ENCODE results near the gene IL32. TPM values are rescaled to one million over a fixed set of nuclear protein-coding genes. Genes with fewer than 3 reads are reported as not detected.
A peak's percentile ranks its signal among the peaks of the same experiment; 100 is the strongest.

IL32 gene
- total and polyA plus RNA-seq, 2 experiments from 2014 or later, result 2.3 to 6.1 TPM

DNA sequence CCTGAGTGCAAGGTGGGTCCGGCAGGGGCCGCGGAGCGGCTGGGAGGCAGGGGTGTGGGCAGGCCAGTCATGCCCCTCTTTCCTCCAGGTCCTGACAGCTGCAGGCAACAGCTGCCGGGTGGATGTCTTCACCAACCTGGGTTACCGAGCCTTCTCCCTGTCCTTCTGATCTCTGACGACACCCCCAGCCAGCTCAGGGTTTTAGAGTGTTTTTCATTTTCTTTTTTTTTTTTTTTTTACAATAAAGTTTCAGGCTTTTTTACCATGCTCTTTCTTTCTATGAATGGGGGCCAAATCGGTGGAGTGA lies 38.0 kb upstream of the IL32 start:
- Histone ChIP-seq H3K36me3 (ENCODE audit: insufficient read depth) (no peaks in the 10 kb centered on the region), H2AFZ (no peak overlapping the region), H3K4me1 (ENCODE audit: insufficient read depth) (peaks cover 34% of the 10 kb centered on the region), H3K9me2 (ENCODE audit: insufficient read depth) (no peaks in the 10 kb centered on the region), H3K4me3 (peak overlapping the region; percentile 51), H3K27me3 (ENCODE audit: insufficient read depth) (peaks cover 16% of the 10 kb centered on the region), H3K79me2 (replicated peaks; ENCODE audit: insufficient read depth) (peaks cover 6% of the 10 kb centered on the region; the same call in 1 of the 2 replicates), H3K4me2 (peak overlapping the region; percentile 77), H3F3A (replicated peaks; ENCODE audit: low read depth) (peaks cover 54% of the 10 kb centered on the region), H3K27ac (ENCODE audit: low read depth) (0 out of 2 replicates have a peak overlapping the region, but pooled peaks have one; percentile 84), H4K20me1 (replicated peaks; ENCODE audit: insufficient read depth) (peaks cover 27% of the 10 kb centered on the region)
- H3K4me1 Mint-ChIP-seq, result peaks cover 33% of the 10 kb centered on the region
- TF ChIP-seq, protein P1, sequence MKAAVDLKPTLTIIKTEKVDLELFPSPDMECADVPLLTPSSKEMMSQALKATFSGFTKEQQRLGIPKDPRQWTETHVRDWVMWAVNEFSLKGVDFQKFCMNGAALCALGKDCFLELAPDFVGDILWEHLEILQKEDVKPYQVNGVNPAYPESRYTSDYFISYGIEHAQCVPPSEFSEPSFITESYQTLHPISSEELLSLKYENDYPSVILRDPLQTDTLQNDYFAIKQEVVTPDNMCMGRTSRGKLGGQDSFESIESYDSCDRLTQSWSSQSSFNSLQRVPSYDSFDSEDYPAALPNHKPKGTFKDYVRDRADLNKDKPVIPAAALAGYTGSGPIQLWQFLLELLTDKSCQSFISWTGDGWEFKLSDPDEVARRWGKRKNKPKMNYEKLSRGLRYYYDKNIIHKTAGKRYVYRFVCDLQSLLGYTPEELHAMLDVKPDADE (IDR thresholded peaks at IDR 0.05), result no peak
- TF ChIP-seq NANOG (IDR thresholded peaks at IDR 0.05; ENCODE audit: borderline replicate concordance), result no peak
- TF ChIP-seq STAT1 (IDR thresholded peaks at IDR 0.05; ENCODE audit: unreplicated experiment), result no peak
- TF ChIP-seq JUNB (IDR thresholded peaks at IDR 0.05; ENCODE audit: unreplicated experiment), result no peak
- TF ChIP-seq EZH2phosphoT487 (IDR thresholded peaks at IDR 0.05; ENCODE audit: unreplicated experiment), result no peak
- TF ChIP-seq ZNF114 (CRISPR knock-in tag; IDR thresholded peaks at IDR 0.05), result no peak
- TF ChIP-seq ZNF331 (CRISPR knock-in tag; IDR thresholded peaks at IDR 0.05; ENCODE audit: low read depth), result no peak
- TF ChIP-seq EZH2 (IDR thresholded peaks at IDR 0.05; ENCODE audit: low read depth, unreplicated experiment), result no peak
- no peak for TF ChIP-seq CREB1 (CRISPR knock-in tag; IDR thresholded peaks at IDR 0.05; ENCODE audit: low read depth)
- TF ChIP-seq POLR2AphosphoS5 (IDR thresholded peaks at IDR 0.05; ENCODE audit: low read depth), result no peak
- H3K9me3 Mint-ChIP-seq, result no peaks in the 10 kb centered on the region; the same call in 1 of the 3 replicates
- H3K4me3 Mint-ChIP-seq, result peak overlapping the region; percentile 34; the same call in 1 of the 3 replicates
- ATAC-seq, result no peak
- no peak overlapping the region for H3K27ac Mint-ChIP-seq
- no peak for DNase-seq (ENCODE audit: low spot score)
- H3K36me3 Mint-ChIP-seq (ENCODE audit: low read depth), result peaks cover 45% of the 10 kb centered on the region
- H3K27me3 Mint-ChIP-seq (ENCODE audit: insufficient read depth, low read depth, poor library complexity), result peaks cover 36% of the 10 kb centered on the region

DNA sequence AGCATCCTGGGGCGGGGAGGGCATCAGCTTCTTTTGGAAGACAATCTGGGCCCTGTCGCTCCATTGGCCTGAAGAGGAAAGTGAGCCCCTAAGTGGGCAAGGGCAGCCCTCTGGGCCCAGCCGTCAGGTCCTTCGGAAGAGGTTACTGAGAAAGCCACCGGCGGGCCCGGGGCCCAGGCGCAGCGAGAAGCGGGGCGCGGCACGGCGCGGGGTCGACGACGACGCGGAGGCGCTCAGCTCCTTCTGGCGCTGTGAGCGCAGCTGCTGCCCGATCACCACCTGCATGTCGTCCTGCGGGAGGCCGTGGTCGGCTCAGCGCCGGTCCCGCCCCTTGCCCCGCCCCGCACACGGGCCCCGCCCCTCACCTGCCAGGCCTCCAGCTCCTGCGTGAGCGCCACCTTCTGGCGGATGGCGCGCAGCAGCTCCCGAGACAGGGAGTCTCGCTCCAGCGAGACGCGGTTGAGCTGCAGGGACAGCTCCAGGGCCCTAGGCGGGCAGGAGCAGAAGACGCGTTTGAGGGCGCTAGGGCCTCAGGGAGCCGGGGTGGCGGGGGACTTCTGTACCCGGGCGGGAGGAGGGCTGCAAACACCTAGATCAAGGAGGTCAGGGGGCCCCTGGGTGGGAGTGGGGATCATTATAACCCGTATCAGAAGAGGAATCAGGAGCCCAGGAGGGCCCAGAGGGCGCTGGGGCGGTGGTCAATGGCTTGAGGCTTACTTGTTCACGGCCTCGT lies 37.3 kb upstream of the IL32 start:
- Histone ChIP-seq H3K4me3 (peak overlapping the region; percentile 51), H3K27me3 (ENCODE audit: insufficient read depth) (peaks cover 16% of the 10 kb centered on the region), H3F3A (replicated peaks; ENCODE audit: low read depth) (peaks cover 48% of the 10 kb centered on the region), H3K4me1 (ENCODE audit: insufficient read depth) (peaks cover 27% of the 10 kb centered on the region), H3K4me2 (peak overlapping the region; percentile 77), H4K20me1 (replicated peaks; ENCODE audit: insufficient read depth) (peaks cover 21% of the 10 kb centered on the region), H3K9me2 (ENCODE audit: insufficient read depth) (no peaks in the 10 kb centered on the region), H3K27ac (ENCODE audit: low read depth) (peak overlapping the region; percentile 84; the same call in 1 of the 2 replicates), H3K36me3 (ENCODE audit: insufficient read depth) (no peaks in the 10 kb centered on the region), H3K79me2 (replicated peaks; ENCODE audit: insufficient read depth) (no peaks in the 10 kb centered on the region; the same call in 1 of the 2 replicates), H2AFZ (no peak overlapping the region)
- peak overlapping the region; percentile 34; the same call in 2 of the 3 replicates for H3K4me3 Mint-ChIP-seq
- DNase-seq (ENCODE audit: low spot score) (peak; percentile 92), ATAC-seq (peak; percentile 54)
- peaks cover 46% of the 10 kb centered on the region for H3K36me3 Mint-ChIP-seq (ENCODE audit: low read depth)
- H3K9me3 Mint-ChIP-seq, result no peaks in the 10 kb centered on the region; the same call in 1 of the 3 replicates
- H3K4me1 Mint-ChIP-seq, result peaks cover 29% of the 10 kb centered on the region
- H3K27ac Mint-ChIP-seq, result no peak overlapping the region
- peaks cover 33% of the 10 kb centered on the region for H3K27me3 Mint-ChIP-seq (ENCODE audit: insufficient read depth, low read depth, poor library complexity)
- no peak for TF ChIP-seq EZH2phosphoT487 (IDR thresholded peaks at IDR 0.05; ENCODE audit: unreplicated experiment)
- TF ChIP-seq, protein P2, sequence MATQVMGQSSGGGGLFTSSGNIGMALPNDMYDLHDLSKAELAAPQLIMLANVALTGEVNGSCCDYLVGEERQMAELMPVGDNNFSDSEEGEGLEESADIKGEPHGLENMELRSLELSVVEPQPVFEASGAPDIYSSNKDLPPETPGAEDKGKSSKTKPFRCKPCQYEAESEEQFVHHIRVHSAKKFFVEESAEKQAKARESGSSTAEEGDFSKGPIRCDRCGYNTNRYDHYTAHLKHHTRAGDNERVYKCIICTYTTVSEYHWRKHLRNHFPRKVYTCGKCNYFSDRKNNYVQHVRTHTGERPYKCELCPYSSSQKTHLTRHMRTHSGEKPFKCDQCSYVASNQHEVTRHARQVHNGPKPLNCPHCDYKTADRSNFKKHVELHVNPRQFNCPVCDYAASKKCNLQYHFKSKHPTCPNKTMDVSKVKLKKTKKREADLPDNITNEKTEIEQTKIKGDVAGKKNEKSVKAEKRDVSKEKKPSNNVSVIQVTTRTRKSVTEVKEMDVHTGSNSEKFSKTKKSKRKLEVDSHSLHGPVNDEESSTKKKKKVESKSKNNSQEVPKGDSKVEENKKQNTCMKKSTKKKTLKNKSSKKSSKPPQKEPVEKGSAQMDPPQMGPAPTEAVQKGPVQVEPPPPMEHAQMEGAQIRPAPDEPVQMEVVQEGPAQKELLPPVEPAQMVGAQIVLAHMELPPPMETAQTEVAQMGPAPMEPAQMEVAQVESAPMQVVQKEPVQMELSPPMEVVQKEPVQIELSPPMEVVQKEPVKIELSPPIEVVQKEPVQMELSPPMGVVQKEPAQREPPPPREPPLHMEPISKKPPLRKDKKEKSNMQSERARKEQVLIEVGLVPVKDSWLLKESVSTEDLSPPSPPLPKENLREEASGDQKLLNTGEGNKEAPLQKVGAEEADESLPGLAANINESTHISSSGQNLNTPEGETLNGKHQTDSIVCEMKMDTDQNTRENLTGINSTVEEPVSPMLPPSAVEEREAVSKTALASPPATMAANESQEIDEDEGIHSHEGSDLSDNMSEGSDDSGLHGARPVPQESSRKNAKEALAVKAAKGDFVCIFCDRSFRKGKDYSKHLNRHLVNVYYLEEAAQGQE (IDR thresholded peaks at IDR 0.05; ENCODE audit: unreplicated experiment), result no peak

All from GM23338 (cell line).